ENCODE results near the gene STEAP2.

DNA sequence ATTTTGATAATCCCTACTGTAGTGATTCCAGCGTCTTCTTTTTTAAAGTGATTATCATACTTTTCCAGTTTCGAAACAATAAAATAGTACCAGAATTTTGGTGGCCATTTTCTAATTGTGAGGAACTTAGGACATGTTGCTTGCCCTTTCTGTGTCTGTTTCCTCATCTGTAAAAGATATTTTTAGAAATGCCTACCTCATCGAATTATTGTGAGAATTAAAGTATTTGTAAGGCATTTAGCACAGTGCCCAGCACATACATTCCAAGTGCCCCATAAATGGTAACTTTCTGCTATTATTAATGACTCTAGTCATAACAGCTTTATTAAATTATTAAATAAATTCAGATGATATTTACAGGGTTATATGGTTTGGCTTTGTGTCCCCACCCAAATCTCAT, 37.2 kb downstream of the STEAP2 start:
- no peak for TF ChIP-seq POLR2A (IDR thresholded peaks at IDR 0.05)
- TF ChIP-seq, protein P1, sequence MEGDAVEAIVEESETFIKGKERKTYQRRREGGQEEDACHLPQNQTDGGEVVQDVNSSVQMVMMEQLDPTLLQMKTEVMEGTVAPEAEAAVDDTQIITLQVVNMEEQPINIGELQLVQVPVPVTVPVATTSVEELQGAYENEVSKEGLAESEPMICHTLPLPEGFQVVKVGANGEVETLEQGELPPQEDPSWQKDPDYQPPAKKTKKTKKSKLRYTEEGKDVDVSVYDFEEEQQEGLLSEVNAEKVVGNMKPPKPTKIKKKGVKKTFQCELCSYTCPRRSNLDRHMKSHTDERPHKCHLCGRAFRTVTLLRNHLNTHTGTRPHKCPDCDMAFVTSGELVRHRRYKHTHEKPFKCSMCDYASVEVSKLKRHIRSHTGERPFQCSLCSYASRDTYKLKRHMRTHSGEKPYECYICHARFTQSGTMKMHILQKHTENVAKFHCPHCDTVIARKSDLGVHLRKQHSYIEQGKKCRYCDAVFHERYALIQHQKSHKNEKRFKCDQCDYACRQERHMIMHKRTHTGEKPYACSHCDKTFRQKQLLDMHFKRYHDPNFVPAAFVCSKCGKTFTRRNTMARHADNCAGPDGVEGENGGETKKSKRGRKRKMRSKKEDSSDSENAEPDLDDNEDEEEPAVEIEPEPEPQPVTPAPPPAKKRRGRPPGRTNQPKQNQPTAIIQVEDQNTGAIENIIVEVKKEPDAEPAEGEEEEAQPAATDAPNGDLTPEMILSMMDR (IDR thresholded peaks at IDR 0.05), result no peak

All from ovary (tissue), 3 donors.